Mesothelial cell of epicardium (in vitro differentiated cells): ENCODE results near the gene CCDC178. TPM values are rescaled to one million over a fixed set of nuclear protein-coding genes. Genes with fewer than 3 reads are reported as not detected.

Source experiments
- DNase-seq, 2 experiments: peaks; one replicate each; pipeline ENCODE4 v3.0.0; 2021; ENCODE audit warnings: low spot score in 2 of 2; ENCODE audit not compliant: unreplicated experiment in 2 of 2
- H3K27ac Mint-ChIP-seq: 2 replicates; pipeline ENCODE4 v1.8.0; 2021; ENCODE audit warnings: mixed read lengths
- H3K27me3 Mint-ChIP-seq: 2 replicates; pipeline ENCODE4 v1.8.0; 2021; ENCODE audit warnings: low read depth, mixed read lengths
- H3K36me3 Mint-ChIP-seq: 2 replicates; pipeline ENCODE4 v1.8.0; 2021; ENCODE audit warnings: mixed read lengths
- H3K4me1 Mint-ChIP-seq: 2 replicates; pipeline ENCODE4 v1.8.0; 2021; ENCODE audit warnings: mixed read lengths
- H3K4me3 Mint-ChIP-seq: 2 replicates; pipeline ENCODE4 v1.8.0; 2021; ENCODE audit warnings: mild to moderate bottlenecking, moderate library complexity, mixed read lengths
- H3K9me3 Mint-ChIP-seq: 2 replicates; pipeline ENCODE4 v1.8.0; 2021; ENCODE audit warnings: mixed read lengths
- total RNA-seq: library from RNA; stranded (reverse); gene quantifications from 3 replicates; pipeline ENCODE4 v1.2.1, GENCODE V29; 2021
- TF ChIP-seq, protein P1 (sequence below): fragments of 200-600 bp; sonication (generic); IDR thresholded peaks from one replicate; pipeline ENCODE4 v1.5.0; 2021; ENCODE audit warnings: antibody characterized with exemption; ENCODE audit not compliant: unreplicated experiment

CCDC178 gene
- total RNA-seq, 1 donor from 2014 or later, result 3.1 TPM

DNA sequence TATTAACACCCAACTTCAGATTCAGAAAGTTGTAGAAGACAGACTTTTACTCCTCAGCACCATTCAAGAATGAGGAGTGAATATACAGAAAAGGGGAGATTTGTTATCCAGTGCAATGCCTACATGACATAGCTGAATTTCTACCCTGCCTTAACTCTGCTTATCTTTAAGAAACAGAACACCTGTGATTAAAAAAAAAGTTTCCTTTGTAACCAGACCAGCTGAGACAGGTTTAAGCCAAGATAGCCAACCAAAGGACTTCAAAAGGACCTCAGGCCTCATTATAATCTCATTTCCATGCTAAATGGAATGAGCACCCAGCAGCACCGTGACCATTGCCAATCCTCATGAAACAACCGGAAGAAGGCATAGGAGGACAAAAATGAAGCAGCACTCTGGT lies 122.9 kb downstream of the CCDC178 start:
- Mint-ChIP-seq H3K9me3 (peaks cover 17% of the 10 kb centered on the region), H3K36me3 (peaks cover 8% of the 10 kb centered on the region), H3K4me3 (no peak overlapping the region), H3K27me3 (no peaks in the 10 kb centered on the region), H3K4me1 (no peaks in the 10 kb centered on the region), H3K27ac (no peak overlapping the region)
- no peak for DNase-seq
- TF ChIP-seq, protein P1, sequence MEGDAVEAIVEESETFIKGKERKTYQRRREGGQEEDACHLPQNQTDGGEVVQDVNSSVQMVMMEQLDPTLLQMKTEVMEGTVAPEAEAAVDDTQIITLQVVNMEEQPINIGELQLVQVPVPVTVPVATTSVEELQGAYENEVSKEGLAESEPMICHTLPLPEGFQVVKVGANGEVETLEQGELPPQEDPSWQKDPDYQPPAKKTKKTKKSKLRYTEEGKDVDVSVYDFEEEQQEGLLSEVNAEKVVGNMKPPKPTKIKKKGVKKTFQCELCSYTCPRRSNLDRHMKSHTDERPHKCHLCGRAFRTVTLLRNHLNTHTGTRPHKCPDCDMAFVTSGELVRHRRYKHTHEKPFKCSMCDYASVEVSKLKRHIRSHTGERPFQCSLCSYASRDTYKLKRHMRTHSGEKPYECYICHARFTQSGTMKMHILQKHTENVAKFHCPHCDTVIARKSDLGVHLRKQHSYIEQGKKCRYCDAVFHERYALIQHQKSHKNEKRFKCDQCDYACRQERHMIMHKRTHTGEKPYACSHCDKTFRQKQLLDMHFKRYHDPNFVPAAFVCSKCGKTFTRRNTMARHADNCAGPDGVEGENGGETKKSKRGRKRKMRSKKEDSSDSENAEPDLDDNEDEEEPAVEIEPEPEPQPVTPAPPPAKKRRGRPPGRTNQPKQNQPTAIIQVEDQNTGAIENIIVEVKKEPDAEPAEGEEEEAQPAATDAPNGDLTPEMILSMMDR, result no peak

DNA sequence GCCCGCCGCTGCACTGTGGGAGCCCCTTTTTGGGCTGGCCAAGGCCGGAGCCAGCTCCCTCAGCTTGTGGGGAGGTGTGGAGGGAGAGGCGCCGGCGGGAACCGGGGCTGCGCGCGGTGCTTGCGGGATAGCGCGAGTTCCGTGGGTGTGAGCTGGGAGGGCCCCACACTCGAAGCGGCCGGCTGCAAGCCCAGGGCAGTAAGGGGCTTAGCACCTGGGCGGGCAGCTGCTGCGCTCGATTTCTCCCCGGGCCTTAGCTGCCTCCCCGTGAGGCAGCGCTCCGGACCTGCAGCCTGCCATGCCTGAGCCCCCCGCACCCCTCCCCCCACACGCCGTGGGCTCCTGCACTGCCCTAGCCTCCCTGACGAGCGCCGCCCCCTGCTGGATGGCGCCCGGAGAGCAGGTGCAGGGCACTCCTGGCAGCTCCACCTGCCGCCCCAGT lies 124.4 kb downstream of the CCDC178 start:
- no peak for DNase-seq
- no peaks in the 10 kb centered on the region for H3K4me1 Mint-ChIP-seq
- H3K27me3 Mint-ChIP-seq, result no peaks in the 10 kb centered on the region
- TF ChIP-seq, protein P1, result no peak
- H3K9me3 Mint-ChIP-seq, result peaks cover 17% of the 10 kb centered on the region
- H3K4me3 Mint-ChIP-seq, result no peak overlapping the region
- H3K36me3 Mint-ChIP-seq, result peaks cover 8% of the 10 kb centered on the region
- H3K27ac Mint-ChIP-seq, result no peak overlapping the region

DNA sequence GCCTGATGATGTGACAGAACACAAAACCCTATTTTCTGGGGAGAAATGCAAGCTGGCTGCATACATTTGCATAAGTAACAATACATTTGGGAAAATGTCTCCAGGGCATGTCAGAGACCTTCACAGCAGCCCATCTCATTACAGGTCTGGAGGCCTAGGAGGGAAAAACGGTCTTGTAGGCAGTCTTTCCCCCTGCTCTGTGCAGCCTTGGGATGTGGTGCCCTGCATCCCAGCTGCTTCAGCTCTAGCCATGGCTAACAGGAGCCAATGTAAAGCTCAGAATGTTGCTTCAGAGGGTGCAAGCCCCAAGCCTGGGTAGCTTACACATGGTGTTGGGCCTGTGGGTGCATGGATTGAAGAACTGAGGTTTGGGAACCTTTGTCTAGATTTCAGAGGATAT lies 133.0 kb downstream of the CCDC178 start:
- TF ChIP-seq, protein P1, result no peak
- H3K9me3 Mint-ChIP-seq, result peaks cover 16% of the 10 kb centered on the region
- no peaks in the 10 kb centered on the region for H3K36me3 Mint-ChIP-seq

DNA sequence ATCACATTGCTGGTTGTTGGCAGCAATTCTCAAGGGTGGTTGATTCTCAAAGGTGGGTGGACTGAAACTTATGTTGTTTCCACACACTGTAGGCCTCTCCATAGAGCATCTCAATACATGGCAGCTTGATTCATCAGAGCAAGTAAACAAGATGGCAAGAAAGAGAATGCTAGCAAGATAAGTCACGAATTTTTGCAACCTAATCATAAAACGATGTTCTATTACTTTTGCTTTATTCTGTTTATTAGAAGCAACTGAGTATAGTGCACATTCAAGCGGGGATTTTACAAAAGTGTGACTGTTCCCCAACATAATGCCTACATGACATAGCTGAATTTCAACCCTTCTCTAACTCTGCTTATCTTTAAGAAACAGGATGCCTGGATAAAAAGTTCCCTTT lies 136.2 kb downstream of the CCDC178 start:
- Mint-ChIP-seq H3K27me3 (peaks cover 1% of the 10 kb centered on the region), H3K36me3 (no peaks in the 10 kb centered on the region), H3K27ac (peak overlapping the region; percentile 58), H3K4me1 (peaks cover 12% of the 10 kb centered on the region), H3K9me3 (peaks cover 16% of the 10 kb centered on the region), H3K4me3 (no peak overlapping the region)
- TF ChIP-seq, protein P1, result no peak
- no peak for DNase-seq

More for the DNA sequence above, 133.0 kb downstream of the CCDC178 start:
- Mint-ChIP-seq H3K4me3 (no peak overlapping the region), H3K4me1 (peaks cover 9% of the 10 kb centered on the region), H3K27ac (no peak overlapping the region), H3K27me3 (peaks cover 1% of the 10 kb centered on the region)
- DNase-seq, result no peak

DNA sequence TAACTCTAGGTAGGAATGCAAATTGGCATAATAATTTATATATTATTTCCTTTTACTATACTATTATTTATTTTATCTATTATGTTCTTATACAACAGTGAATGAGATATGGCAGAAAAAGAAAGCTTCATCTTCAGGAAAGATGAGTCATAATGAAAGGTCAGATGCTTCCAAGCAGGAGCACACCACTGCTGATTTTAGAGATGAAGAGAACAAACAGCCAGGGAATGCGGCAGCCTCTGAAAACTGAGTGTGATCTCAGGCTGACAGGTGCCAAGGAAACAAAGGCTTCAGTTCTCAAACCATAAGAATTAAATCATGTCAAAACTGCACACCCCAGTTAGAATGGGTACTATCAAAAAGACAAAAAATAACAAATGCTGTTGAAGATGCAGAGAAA lies 149.0 kb downstream of the CCDC178 start:
- no peaks in the 10 kb centered on the region for H3K36me3 Mint-ChIP-seq

More for the DNA sequence above, 149.0 kb downstream of the CCDC178 start:
- Mint-ChIP-seq H3K4me1 (no peaks in the 10 kb centered on the region), H3K27ac (no peak overlapping the region), H3K27me3 (peaks cover 4% of the 10 kb centered on the region), H3K4me3 (no peak overlapping the region), H3K9me3 (peaks cover 5% of the 10 kb centered on the region)
- no peak for DNase-seq
- TF ChIP-seq, protein P1, result no peak
